Naive thymus-derived CD4-positive, alpha-beta T cell (primary cell): Measurements from ENCODE around the gene SERPINA9. TPM values are rescaled to one million over a fixed set of nuclear protein-coding genes. Genes with fewer than 3 reads are reported as not detected.

Experiments
- ATAC-seq: fragments of 150-1000 bp; cut with Tn5 transposase; 2 replicates; pipeline ENCODE4 v1.10.0; 2021; ENCODE audit warnings: mild to moderate bottlenecking, moderate library complexity
- CTCF ChIA-PET: fragments of 350-600 bp; sonication (Branson Sonifier 250); formaldehyde crosslinking; loops from one replicate; lab custom pipeline; 2021; ENCODE audit warnings: antibody characterized with exemption; lab: Charles Lee
- POLR2A ChIA-PET: fragments of 350-600 bp; sonication (Branson Sonifier 250); formaldehyde crosslinking; loops from one replicate; lab custom pipeline; 2021; ENCODE audit warnings: antibody characterized with exemption, inconsistent platforms; lab: Charles Lee
- DNase-seq, 9 donors: peaks; one replicate each; pipeline versions ENCODE4 v3.0.0 to v3.0.0-alpha.2; 2020 to 2022; ENCODE audit warnings: mixed read lengths in 1 of 9
- H3K27ac ChIP-seq: one replicate; pipeline ENCODE4 v1.7.0; 2013; ENCODE audit warnings: mild to moderate bottlenecking, low read depth, low read length, moderate library complexity
- H3K27me3 ChIP-seq, 2 donors: one replicate each; pipeline ENCODE4 v1.7.0; 2013; ENCODE audit warnings: low read length in 2 of 2, mild to moderate bottlenecking in 2 of 2, moderate library complexity in 2 of 2; ENCODE audit not compliant: control insufficient read depth in 2 of 2, insufficient read depth in 2 of 2
- H3K36me3 ChIP-seq, 3 experiments: 1 replicate in 2 of 3; 2 replicates in 1 of 3; pipeline ENCODE4 v1.7.0; 2013; ENCODE audit warnings: low read length in 3 of 3, mild to moderate bottlenecking in 3 of 3, moderate library complexity in 1 of 3; ENCODE audit not compliant: insufficient read depth in 3 of 3, control insufficient read depth in 2 of 3
- H3K4me1 ChIP-seq, 2 donors: one replicate each; pipeline ENCODE4 v1.7.0; 2013; ENCODE audit warnings: low read length in 2 of 2, mild to moderate bottlenecking in 2 of 2, moderate library complexity in 1 of 2; ENCODE audit not compliant: control insufficient read depth in 2 of 2, insufficient read depth in 2 of 2
- H3K4me3 ChIP-seq: 2 replicates; pipeline ENCODE4 v1.7.0; 2013; ENCODE audit warnings: mild to moderate bottlenecking, low read length
- H3K9me3 ChIP-seq, 3 experiments: 1 replicate in 2 of 3; 2 replicates in 1 of 3; pipeline ENCODE4 v1.7.0; 2013; ENCODE audit warnings: low read length in 3 of 3; ENCODE audit not compliant: control insufficient read depth in 2 of 3
- H3K27ac Mint-ChIP-seq, 9 donors: one replicate each; pipeline ENCODE4 v1.8.0; 2020 to 2022; ENCODE audit warnings: mixed read lengths in 9 of 9, mild to moderate bottlenecking in 8 of 9, moderate library complexity in 5 of 9, inconsistent platforms in 2 of 9
- H3K27me3 Mint-ChIP-seq, 5 donors: one replicate each; pipeline ENCODE4 v1.8.0; 2021 to 2022; ENCODE audit warnings: mixed read lengths in 5 of 5, mild to moderate bottlenecking in 1 of 5
- H3K36me3 Mint-ChIP-seq, 5 donors: one replicate each; pipeline ENCODE4 v1.8.0; 2020 to 2022; ENCODE audit warnings: mixed read lengths in 5 of 5, mild to moderate bottlenecking in 3 of 5, inconsistent platforms in 1 of 5
- H3K4me1 Mint-ChIP-seq, 7 donors: one replicate each; pipeline ENCODE4 v1.8.0; 2020 to 2022; ENCODE audit warnings: mixed read lengths in 7 of 7, mild to moderate bottlenecking in 3 of 7, inconsistent platforms in 1 of 7
- H3K4me3 Mint-ChIP-seq, 10 donors: one replicate each; pipeline ENCODE4 v1.8.0; 2020 to 2022; ENCODE audit warnings: mild to moderate bottlenecking in 10 of 10, mixed read lengths in 10 of 10, moderate library complexity in 6 of 10, inconsistent platforms in 2 of 10
- H3K9me3 Mint-ChIP-seq, 11 donors: one replicate each; pipeline ENCODE4 v1.8.0; 2020 to 2022; ENCODE audit warnings: mixed read lengths in 11 of 11, mild to moderate bottlenecking in 4 of 11, inconsistent platforms in 1 of 11, moderate library complexity in 1 of 11
- intact Hi-C, 2 donors: fragments of 100-400 bp; cut with micrococcal nuclease; formaldehyde crosslinking; loops; one replicate each; pipeline ENCODE4 v1.15.1; 2023
- polyA plus RNA-seq, 2 donors: library from polyadenylated mRNA; unstranded; fragments of 300-500 nt; fragmentation: Illumina TruSeq; gene quantifications; one replicate each; pipeline ENCODE4 v1.2.3, GENCODE V29; 2021
- total RNA-seq, 6 experiments: library from RNA in 5 of 6; stranded (reverse) in 5 of 6; gene quantifications; 1 replicate in 5 of 6; 2 replicates in 1 of 6; pipeline ENCODE4 v1.2.3 and lab custom pipeline; 2021 to 2026

Gene SERPINA9
- total and polyA plus RNA-seq, 7 experiments from 2014 or later, result not detected

GRCh38 chr14:94441531-94442205, 34.3 kb downstream of the SERPINA9 start:
- no peak for DNase-seq
- Histone ChIP-seq H3K36me3 (no peaks in the 10 kb centered on the region), H3K9me3 (no peaks in the 10 kb centered on the region), H3K4me3 (no peak overlapping the region), H3K27ac (no peak overlapping the region), H3K27me3 (no peaks in the 10 kb centered on the region), H3K4me1 (no peaks in the 10 kb centered on the region)
- peaks cover 2 to 53% (median 26%) of the 10 kb centered on the region in 5 donors for H3K27me3 Mint-ChIP-seq
- H3K36me3 Mint-ChIP-seq, result no peaks in the 10 kb centered on the region
- ATAC-seq, result no peak
- no peak overlapping the region for H3K27ac Mint-ChIP-seq
- no peak overlapping the region for H3K4me3 Mint-ChIP-seq
- ChIA-PET CTCF (no interaction called here), POLR2A (no interaction called here)
- intact Hi-C loops, result no loop called here
- H3K9me3 Mint-ChIP-seq, result peaks cover 0 to 10% (median 4%) of the 10 kb centered on the region in 11 donors
- H3K4me1 Mint-ChIP-seq, result no peaks in the 10 kb centered on the region

- DNase-seq, result no peak
- no peak overlapping the region for H3K4me3 Mint-ChIP-seq
- Histone ChIP-seq H3K27me3 (no peaks in the 10 kb centered on the region), H3K36me3 (no peaks in the 10 kb centered on the region), H3K4me3 (no peak overlapping the region), H3K27ac (no peak overlapping the region), H3K4me1 (no peaks in the 10 kb centered on the region), H3K9me3 (no peaks in the 10 kb centered on the region)
- peaks cover 2 to 58% (median 30%) of the 10 kb centered on the region in 5 donors for H3K27me3 Mint-ChIP-seq
- ChIA-PET POLR2A (no interaction called here), CTCF (no interaction called here)
- no peak overlapping the region for H3K27ac Mint-ChIP-seq
- no peaks in the 10 kb centered on the region for H3K4me1 Mint-ChIP-seq
- no peak for ATAC-seq
- intact Hi-C loops, result no loop called here
- H3K36me3 Mint-ChIP-seq, result no peaks in the 10 kb centered on the region
- peaks cover 0 to 10% (median 4%) of the 10 kb centered on the region in 11 donors for H3K9me3 Mint-ChIP-seq
Observed at GRCh38 chr14:94441130-94441529, 34.9 kb downstream of the SERPINA9 start.

GRCh38 chr14:94439453-94440057, 36.4 kb downstream of the SERPINA9 start:
- no peak for ATAC-seq
- no peak overlapping the region for H3K4me3 ChIP-seq
- Mint-ChIP-seq H3K4me3 (no peak overlapping the region), H3K27me3 (peaks cover 6 to 64% (median 41%) of the 10 kb centered on the region in 5 donors), H3K4me1 (no peaks in the 10 kb centered on the region), H3K9me3 (peaks cover 0 to 17% (median 8%) of the 10 kb centered on the region in 11 donors), H3K27ac (no peak overlapping the region), H3K36me3 (no peaks in the 10 kb centered on the region)
- no peaks in the 10 kb centered on the region for H3K4me1 ChIP-seq
- ChIA-PET POLR2A (no interaction called here), CTCF (no interaction called here)
- no peaks in the 10 kb centered on the region for H3K27me3 ChIP-seq
- no peaks in the 10 kb centered on the region for H3K36me3 ChIP-seq
- DNase-seq, result no peak
- H3K27ac ChIP-seq, result no peak overlapping the region
- H3K9me3 ChIP-seq, result no peaks in the 10 kb centered on the region
- intact Hi-C loops, result no loop called here

- Histone ChIP-seq H3K27ac (no peak overlapping the region), H3K36me3 (no peaks in the 10 kb centered on the region), H3K4me1 (no peaks in the 10 kb centered on the region), H3K27me3 (no peaks in the 10 kb centered on the region), H3K9me3 (no peaks in the 10 kb centered on the region), H3K4me3 (no peak overlapping the region)
- DNase-seq (no peak), ATAC-seq (no peak)
- CTCF ChIA-PET, result no interaction called here
- Mint-ChIP-seq H3K27me3 (peaks cover 18 to 40% (median 36%) of the 10 kb centered on the region in 5 donors), H3K9me3 (peaks cover 0 to 16% (median 5%) of the 10 kb centered on the region in 11 donors), H3K4me1 (no peaks in the 10 kb centered on the region), H3K36me3 (no peaks in the 10 kb centered on the region), H3K4me3 (no peak overlapping the region), H3K27ac (no peak overlapping the region)
- POLR2A ChIA-PET, result no interaction called here
- intact Hi-C loops, result no loop called here
Observed at GRCh38 chr14:94428610-94429009, 47.4 kb downstream of the SERPINA9 start.

- peaks cover 0 to 14% (median 4%) of the 10 kb centered on the region in 11 donors for H3K9me3 Mint-ChIP-seq
- no peak overlapping the region for H3K4me3 ChIP-seq
- H3K27me3 ChIP-seq, result no peaks in the 10 kb centered on the region
- H3K36me3 ChIP-seq, result no peaks in the 10 kb centered on the region
- no peak for DNase-seq
- H3K27ac Mint-ChIP-seq, result no peak overlapping the region
- no peaks in the 10 kb centered on the region for H3K9me3 ChIP-seq
- intact Hi-C loops, result no loop called here
- no peak overlapping the region for H3K27ac ChIP-seq
- ChIA-PET POLR2A (no interaction called here), CTCF (no interaction called here)
- no peak for ATAC-seq
- no peak overlapping the region for H3K4me3 Mint-ChIP-seq
- H3K27me3 Mint-ChIP-seq, result peaks cover 21 to 51% (median 30%) of the 10 kb centered on the region in 5 donors
- H3K36me3 Mint-ChIP-seq, result no peaks in the 10 kb centered on the region
- no peaks in the 10 kb centered on the region for H3K4me1 ChIP-seq
- peaks cover 0 to 2% (median 0%) of the 10 kb centered on the region in 7 donors for H3K4me1 Mint-ChIP-seq
Observed at GRCh38 chr14:94427016-94427613, 48.9 kb downstream of the SERPINA9 start.

GRCh38 chr14:94426526-94426925, 49.5 kb downstream of the SERPINA9 start:
- no peaks in the 10 kb centered on the region for H3K36me3 ChIP-seq
- peaks cover 21 to 45% (median 29%) of the 10 kb centered on the region in 5 donors for H3K27me3 Mint-ChIP-seq
- H3K4me3 ChIP-seq, result no peak overlapping the region
- no peak for ATAC-seq
- POLR2A ChIA-PET, result no interaction called here
- no peak overlapping the region for H3K27ac ChIP-seq
- no peak overlapping the region for H3K4me3 Mint-ChIP-seq
- CTCF ChIA-PET, result no interaction called here
- no peaks in the 10 kb centered on the region for H3K36me3 Mint-ChIP-seq
- H3K4me1 ChIP-seq, result no peaks in the 10 kb centered on the region
- intact Hi-C loops, result no loop called here
- H3K27ac Mint-ChIP-seq, result no peak overlapping the region
- peaks cover 0 to 10% (median 3%) of the 10 kb centered on the region in 11 donors for H3K9me3 Mint-ChIP-seq
- no peak for DNase-seq
- no peaks in the 10 kb centered on the region for H3K27me3 ChIP-seq
- H3K4me1 Mint-ChIP-seq, result peaks cover 0 to 2% (median 0%) of the 10 kb centered on the region in 7 donors
- H3K9me3 ChIP-seq, result no peaks in the 10 kb centered on the region
